Measurements from ENCODE around the gene PCYT2. TPM values are rescaled to one million over a fixed set of nuclear protein-coding genes. Genes with fewer than 3 reads are reported as not detected.
A peak's percentile ranks its signal among the peaks of the same experiment; 100 is the strongest.

The PCYT2 gene
- total RNA-seq, 1 experiment from 2014 or later = 51.5 TPM

- Histone ChIP-seq H2AFZ (ENCODE audit: low read depth, low read length, poor library complexity, severe bottlenecking) (no peak overlapping the region), H3K27me3 (ENCODE audit: insufficient read depth, low read length) (no peaks in the 10 kb centered on the region), H3K9me2 (ENCODE audit: insufficient read depth) (no peaks in the 10 kb centered on the region), H3K79me2 (ENCODE audit: insufficient read depth, low read length) (peaks cover 40% of the 10 kb centered on the region), H3K9me3 (ENCODE audit: control insufficient read depth in 1 of 2, insufficient read depth in 1 of 2, low read depth in 1 of 2, low read length in 2 of 2) (no peaks in the 10 kb centered on the region), H3K36me3 (ENCODE audit: control insufficient read depth in 1 of 2, insufficient read depth in 2 of 2, low read length in 2 of 2) (peaks cover 21 to 39% of the 10 kb centered on the region in 2 experiments), H4K20me1 (ENCODE audit: insufficient read depth) (no peaks in the 10 kb centered on the region), H3K4me2 (ENCODE audit: low read length) (peak overlapping the region; percentile 66), H3K4me1 (ENCODE audit: control insufficient read depth in 1 of 2, insufficient read depth in 2 of 2, low read length in 2 of 2) (peaks cover 39 to 56% of the 10 kb centered on the region in 2 experiments), H3K9ac (ENCODE audit: low read length) (peak overlapping the region; percentile 27; the same call in 1 of the 2 replicates), H3K27ac (ENCODE audit: low read depth, low read length) (peak overlapping the region; percentile 60), H3K4me3 (replicated peaks in 1 of 2; ENCODE audit: low read depth in 1 of 2, low read length in 2 of 2) (peak overlapping the region in 1 of 2 experiments; percentile 2; a peak in 1 of 4 replicates)
- DNase-seq (ENCODE audit: low read depth, low spot score) = peak; percentile 81
- intact Hi-C loops (cut with micrococcal nuclease) = loop anchor here (5.0 kb wide), 1 partner anchor 110 kb away; the partner anchor contains the start of genes CENPX and LRRC45
- BruUV-seq (replicated peaks) = no TSS peak
- ChIA-PET POLR2A (interaction anchor here (1.1 to 1.3 kb wide), 2 partner anchors 14 to 15 kb away, joined by 3 read pairs; no protein-coding TSS in a partner anchor), CTCF (interaction anchor here (0.9 to 1.8 kb wide), 2 partner anchors 11 to 109 kb away, joined by 4 to 9 read pairs; partner anchors contain the start of genes CENPX and LRRC45), RAD21 (ENCODE audit: low non-redundant PET in 1 of 2, low total read pairs in 2 of 2, uncharacterized antibody in 2 of 2, unreplicated experiment in 2 of 2) (interaction anchor here in 1 of 2 experiments (1.3 kb wide), 1 partner anchor 13 kb away, joined by 3 read pairs; no protein-coding TSS in a partner anchor)
- peak; percentile 49 for ATAC-seq
- peak; percentile 87 for TF ChIP-seq MAX (IDR thresholded peaks at IDR 0.05)
- no peak for TF ChIP-seq EZH2 (IDR thresholded peaks at IDR 0.05)
- peak; percentile 93 for TF ChIP-seq SP1 (IDR thresholded peaks at IDR 0.05; ENCODE audit: low read depth)
- TF ChIP-seq CEBPB (IDR thresholded peaks at IDR 0.05; ENCODE audit: low read depth) = no peak
- peak; percentile 65 for TF ChIP-seq POLR2AphosphoS5 (IDR thresholded peaks at IDR 0.05; ENCODE audit: low read depth, low read length)
- TF ChIP-seq SRF (IDR thresholded peaks at IDR 0.05; ENCODE audit: low read depth) = no peak
- TF ChIP-seq YY1 (IDR thresholded peaks at IDR 0.05; ENCODE audit: extremely low read depth, insufficient replicate concordance, low read depth, low read length) = peak; percentile 62
- TF ChIP-seq ZFX (IDR thresholded peaks at IDR 0.05) = no peak
- TF ChIP-seq, protein P1, sequence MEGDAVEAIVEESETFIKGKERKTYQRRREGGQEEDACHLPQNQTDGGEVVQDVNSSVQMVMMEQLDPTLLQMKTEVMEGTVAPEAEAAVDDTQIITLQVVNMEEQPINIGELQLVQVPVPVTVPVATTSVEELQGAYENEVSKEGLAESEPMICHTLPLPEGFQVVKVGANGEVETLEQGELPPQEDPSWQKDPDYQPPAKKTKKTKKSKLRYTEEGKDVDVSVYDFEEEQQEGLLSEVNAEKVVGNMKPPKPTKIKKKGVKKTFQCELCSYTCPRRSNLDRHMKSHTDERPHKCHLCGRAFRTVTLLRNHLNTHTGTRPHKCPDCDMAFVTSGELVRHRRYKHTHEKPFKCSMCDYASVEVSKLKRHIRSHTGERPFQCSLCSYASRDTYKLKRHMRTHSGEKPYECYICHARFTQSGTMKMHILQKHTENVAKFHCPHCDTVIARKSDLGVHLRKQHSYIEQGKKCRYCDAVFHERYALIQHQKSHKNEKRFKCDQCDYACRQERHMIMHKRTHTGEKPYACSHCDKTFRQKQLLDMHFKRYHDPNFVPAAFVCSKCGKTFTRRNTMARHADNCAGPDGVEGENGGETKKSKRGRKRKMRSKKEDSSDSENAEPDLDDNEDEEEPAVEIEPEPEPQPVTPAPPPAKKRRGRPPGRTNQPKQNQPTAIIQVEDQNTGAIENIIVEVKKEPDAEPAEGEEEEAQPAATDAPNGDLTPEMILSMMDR (IDR thresholded peaks at IDR 0.05 in 2 of 3, conservative IDR thresholded peaks at IDR 0.05 in 1 of 3; ENCODE audit: borderline replicate concordance in 1 of 3, insufficient read depth in 1 of 3, low read depth in 2 of 3, low read length in 2 of 3) = 0 out of 6 replicates have a peak, but pooled peaks of 1 of the 3 experiments have one; percentile 6
- no peak for TF ChIP-seq ZNF274 (IDR thresholded peaks at IDR 0.05; ENCODE audit: low read depth, low read length)
- no peak for TF ChIP-seq FOSL1 (IDR thresholded peaks at IDR 0.05; ENCODE audit: low read depth)
- peak; percentile 65; the same call in 1 of the 2 replicates for TF ChIP-seq SIN3A (IDR thresholded peaks at IDR 0.05; ENCODE audit: low read depth)
These were observed 1.5 kb upstream of the PCYT2 start for GRCh38 chr17:81912441-81913309.
